Ovary (tissue), 3 donors: ENCODE measurements around the gene DCLK3.

Source experiments
- POLR2A ChIP-seq: fragments of 450-650 bp; IDR thresholded peaks from one replicate; pipeline ENCODE4 v1.6.1; 2017; ENCODE audit warnings: antibody characterized with exemption, mild to moderate bottlenecking, moderate library complexity
- TF ChIP-seq, protein P1 (sequence below), 3 donors: fragments of 450-650 bp in 2 of 3; fragments of 200-600 bp in 1 of 3; IDR thresholded peaks; one replicate each; pipeline versions ENCODE4 v1.5.1 to v1.8.0; 2016 to 2022; ENCODE audit warnings: antibody characterized with exemption in 3 of 3, mild to moderate bottlenecking in 1 of 3
- donor health status: DM: no; HTN: no; CAD: no.

DNA sequence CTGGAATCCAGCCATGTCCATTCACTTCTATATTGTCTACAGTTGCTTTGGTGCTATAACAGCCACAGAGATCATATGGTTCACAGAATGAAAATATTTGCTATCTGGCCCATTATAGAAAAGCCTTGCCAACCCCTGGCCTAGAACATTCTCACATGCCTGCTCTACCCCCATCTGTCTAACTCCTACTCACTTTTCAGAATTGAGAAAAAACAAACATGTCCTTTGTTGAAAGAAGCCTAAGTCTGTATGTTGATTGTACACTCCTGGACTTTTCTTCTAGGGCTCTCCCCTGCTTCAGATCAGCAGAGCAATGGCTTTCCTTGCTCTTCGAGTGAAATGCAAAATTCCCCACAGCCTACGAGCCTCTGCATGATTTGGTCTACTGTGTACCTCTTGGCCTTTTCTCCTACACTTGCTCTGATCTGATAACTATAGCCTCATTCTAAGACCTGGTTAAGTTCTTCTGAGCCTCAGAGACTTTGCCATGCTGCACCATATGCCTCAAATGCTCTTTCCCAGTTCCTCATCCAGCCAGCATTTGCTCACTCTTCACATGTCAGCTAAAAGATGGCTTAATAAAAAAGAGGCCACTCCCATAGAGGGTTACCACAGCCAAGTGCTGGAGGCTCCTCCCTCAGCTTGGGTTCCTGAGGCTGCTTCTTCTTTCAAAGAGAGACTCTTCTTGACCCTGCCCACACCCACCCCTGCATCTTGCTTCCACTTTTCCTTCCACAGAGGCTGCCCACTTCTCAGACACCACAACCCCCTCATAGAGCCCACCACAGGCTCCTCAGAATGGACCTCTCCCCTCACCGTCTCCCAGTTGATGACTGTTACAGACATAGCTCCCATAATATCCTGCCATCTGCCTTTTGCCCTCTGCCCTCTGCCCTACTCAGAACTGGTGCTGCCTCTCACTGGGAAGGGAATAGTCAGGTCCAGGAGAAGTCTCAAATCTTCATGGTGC lies 22.9 kb upstream of the DCLK3 start:
- TF ChIP-seq, protein P1, sequence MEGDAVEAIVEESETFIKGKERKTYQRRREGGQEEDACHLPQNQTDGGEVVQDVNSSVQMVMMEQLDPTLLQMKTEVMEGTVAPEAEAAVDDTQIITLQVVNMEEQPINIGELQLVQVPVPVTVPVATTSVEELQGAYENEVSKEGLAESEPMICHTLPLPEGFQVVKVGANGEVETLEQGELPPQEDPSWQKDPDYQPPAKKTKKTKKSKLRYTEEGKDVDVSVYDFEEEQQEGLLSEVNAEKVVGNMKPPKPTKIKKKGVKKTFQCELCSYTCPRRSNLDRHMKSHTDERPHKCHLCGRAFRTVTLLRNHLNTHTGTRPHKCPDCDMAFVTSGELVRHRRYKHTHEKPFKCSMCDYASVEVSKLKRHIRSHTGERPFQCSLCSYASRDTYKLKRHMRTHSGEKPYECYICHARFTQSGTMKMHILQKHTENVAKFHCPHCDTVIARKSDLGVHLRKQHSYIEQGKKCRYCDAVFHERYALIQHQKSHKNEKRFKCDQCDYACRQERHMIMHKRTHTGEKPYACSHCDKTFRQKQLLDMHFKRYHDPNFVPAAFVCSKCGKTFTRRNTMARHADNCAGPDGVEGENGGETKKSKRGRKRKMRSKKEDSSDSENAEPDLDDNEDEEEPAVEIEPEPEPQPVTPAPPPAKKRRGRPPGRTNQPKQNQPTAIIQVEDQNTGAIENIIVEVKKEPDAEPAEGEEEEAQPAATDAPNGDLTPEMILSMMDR (IDR thresholded peaks at IDR 0.05): no peak
- no peak for TF ChIP-seq POLR2A
